DMS114 treated with DMSO at 0.1 percent for 48 hours (cell line): ENCODE data around the gene CROCC2.

Source experiments
- DNase-seq: peaks from one replicate; lab custom pipeline; 2025; ENCODE audit not compliant: unreplicated experiment; lab: John Stamatoyannopoulos, UW

The CROCC2 gene

GRCh38 chr2:240932724-240933047 lies 26.6 kb downstream of the CROCC2 start:
- DNase-seq: no peak

DNA sequence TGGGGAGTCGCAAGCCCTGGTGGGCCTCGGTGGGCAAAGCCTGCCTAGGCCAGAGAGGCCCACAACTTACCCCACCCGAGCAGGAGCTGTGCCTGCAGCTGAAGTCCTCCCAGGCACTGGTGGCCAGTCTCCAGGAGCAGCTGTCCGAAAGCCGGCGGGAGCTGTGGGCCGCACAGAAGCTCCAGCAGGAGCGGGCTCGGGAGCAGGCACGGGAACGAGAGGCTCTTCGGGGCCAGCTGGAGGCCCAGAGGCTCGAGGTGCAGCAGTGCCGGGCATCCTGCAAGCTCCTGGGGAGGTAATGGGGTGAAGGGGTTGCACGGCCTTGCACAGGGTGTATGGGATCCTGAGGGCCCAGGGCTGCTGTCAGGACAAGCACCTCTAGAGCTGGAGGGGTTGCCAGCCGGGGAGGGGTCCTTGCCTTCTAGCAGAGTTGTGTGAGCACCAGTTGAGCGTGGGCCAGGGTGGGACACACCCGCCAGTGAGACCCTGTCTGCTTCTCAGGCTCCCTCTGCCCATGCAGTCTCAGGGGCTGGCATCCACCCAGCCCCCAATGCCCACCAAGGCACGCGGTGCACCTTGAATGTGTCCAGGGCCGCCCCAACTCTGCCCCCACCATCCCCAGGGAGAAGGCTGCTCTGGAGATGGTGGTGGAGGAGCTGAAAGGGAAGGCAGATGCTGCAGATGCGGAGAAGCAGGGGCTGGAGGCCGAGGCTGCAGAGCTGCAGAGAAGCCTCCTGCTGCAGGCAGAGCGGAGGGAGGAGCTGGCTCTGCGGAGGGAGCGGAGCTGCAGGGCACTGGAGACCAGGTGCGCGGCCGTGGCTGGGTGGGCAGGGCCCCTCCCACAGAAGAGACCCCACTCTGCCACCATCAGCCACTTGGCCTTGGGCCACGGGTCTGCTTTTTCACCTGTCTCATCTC lies 27.2 kb downstream of the CROCC2 start:
- DNase-seq: no peak

DNA sequence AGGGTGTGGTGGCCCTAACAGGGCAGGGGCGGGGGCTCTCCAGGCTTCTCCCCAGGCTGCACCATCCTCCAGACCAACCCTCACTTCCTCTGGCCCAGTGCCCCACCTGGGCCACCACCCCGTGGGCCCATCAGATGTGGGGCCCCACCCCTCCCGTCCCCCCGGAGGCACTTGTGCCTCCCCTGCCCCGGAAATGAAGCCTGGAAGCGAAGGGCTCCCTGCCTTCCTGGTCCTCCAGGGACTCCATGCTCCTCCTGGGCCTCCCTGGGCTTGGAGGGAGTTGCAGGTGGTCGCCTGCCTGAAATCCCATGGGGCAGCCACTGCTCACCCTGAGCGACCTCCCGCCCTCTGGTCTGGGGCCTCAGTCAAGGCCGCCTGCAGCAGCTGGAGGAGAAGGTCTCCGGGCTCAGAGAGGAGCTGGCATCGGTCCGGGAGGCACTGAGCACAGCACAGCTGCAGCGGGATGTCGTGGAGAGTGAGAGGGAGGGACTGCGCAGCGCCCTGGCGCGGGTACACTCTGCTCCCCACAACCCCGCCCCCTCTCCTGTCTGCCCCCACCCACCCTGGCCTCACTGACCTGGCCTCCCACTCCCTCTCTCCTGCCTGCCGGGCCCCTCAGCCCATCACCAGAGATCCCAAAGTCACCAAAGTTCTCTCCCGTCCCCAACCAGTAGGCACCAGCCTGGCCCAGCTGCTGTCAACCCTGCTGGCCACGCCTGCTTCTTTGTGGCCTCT lies 28.0 kb downstream of the CROCC2 start:
- no peak for DNase-seq

- no peak for DNase-seq
Observed at GRCh38 chr2:240934701-240935102, 28.6 kb downstream of the CROCC2 start.

DNA sequence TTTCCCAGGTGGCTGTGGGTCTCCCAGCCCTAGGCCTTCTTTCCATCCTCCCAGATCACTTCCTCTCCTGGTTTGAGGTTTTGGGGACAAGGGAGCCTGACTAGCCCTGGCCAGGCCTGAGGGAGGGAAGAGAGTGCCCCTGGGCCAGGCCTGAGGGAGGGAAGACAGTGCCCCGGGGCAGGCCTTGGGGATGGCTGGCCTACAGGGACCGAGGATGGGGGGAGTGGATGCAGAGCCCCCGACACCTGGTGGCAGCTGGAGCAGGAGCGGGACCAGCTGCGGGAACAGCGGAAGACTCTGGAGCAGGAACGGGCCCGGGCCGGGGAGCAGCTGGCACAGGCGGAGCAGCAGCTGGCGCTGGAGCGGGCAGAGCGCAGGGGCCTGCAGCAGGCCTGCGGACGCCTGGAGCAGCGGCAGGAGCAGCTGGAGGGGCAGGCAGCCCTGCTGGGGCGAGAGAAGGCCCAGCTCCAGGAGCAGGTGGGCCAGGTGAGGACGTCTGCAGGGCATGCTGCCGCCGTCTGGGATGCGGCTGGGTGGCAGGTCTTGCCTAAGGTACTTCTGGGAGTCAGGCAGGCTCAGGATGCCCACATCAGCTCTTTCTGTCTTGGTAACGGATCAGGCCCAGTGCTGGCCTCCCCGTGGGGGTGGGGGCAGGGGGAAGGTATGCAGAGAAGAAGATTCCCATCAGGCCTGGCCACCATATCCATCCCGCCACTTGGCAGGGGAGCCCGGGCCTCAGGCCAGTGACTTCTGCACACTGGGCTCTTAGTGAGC lies 29.2 kb downstream of the CROCC2 start:
- DNase-seq: no peak

GRCh38 chr2:240936106-240936505 lies 30.0 kb downstream of the CROCC2 start:
- no peak for DNase-seq

- no peak for DNase-seq
Observed at GRCh38 chr2:240946046-240946445, 39.9 kb downstream of the CROCC2 start.

DNA sequence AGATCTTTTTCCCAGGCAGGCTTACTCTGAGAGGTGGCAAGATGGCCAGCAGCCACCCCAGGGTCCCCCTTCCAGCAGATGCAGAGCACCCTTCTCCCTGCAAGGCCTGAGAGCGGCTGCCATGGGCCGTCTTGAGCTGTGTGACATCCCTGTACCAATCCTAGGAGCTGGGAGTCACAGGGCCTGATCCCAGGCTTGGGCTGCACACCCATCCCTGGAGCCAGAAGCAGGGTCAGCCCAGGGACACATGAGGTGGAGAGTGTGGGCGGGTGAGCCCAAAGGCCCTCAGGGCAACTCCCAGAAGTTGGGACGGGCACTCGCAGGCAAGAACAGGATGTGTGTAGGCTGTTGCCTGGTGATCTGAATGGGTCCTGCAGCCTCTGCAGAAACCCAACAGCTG lies 40.5 kb downstream of the CROCC2 start:
- no peak for DNase-seq

DNA sequence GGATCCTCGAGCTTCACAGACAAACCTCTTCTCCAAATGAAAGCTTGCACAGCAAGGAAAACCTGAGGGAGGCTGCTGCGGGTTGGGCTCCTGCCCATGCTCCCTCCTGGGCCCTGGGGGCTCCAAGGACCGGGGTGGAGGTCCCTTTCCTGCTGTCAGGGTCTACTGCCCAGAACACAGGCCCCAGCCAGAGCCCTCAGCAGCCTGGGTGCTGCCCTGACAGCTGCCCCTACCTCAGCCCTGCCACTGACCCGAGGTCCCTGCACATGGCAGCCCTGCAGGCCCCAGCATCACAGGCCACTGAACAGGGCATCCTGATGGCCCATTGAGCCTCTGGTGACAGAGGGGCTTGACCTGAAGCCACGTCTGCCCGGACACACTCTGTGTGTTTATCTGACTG lies 41.0 kb downstream of the CROCC2 start:
- no peak for DNase-seq

DNA sequence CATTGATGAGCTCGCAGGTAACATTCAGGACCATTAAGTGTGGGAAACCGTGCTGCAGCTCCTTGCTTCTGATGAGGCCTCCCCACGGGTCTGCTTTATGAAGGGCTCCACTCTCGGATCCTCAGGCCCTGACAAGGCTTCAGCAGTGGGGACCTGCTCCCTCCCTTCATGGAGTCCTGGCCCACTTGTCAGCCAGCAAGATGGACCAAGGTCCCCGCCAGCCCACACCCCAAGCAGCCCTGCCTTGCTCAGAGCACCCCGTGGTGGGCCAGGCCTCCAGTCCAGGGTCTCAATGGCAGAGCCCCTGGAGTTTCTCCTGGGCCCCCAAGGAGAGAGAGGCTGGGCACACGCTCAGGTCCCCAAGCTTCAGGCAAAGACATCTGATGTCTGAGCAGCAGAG lies 41.5 kb downstream of the CROCC2 start:
- no peak for DNase-seq

DNA sequence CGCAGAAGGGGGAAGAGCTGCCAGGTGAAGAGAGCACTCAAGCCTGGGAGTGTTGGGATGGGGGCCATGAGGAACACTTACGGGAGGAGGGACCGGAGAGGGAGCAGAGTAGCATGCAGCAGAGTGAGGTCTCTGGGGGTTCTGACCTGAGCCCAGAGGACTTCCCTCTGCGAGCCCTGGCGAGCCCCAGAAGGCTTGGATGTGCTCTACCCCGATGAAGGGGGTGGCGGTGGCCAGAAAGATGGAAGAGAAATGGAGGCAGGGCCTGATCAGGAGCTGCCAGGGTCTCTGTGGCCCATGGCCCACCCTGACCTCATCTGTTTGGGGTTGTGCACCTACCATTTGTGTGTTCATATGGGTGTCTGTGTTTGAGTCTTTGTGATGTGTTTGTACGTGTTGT lies 42.0 kb downstream of the CROCC2 start:
- no peak for DNase-seq

DNA sequence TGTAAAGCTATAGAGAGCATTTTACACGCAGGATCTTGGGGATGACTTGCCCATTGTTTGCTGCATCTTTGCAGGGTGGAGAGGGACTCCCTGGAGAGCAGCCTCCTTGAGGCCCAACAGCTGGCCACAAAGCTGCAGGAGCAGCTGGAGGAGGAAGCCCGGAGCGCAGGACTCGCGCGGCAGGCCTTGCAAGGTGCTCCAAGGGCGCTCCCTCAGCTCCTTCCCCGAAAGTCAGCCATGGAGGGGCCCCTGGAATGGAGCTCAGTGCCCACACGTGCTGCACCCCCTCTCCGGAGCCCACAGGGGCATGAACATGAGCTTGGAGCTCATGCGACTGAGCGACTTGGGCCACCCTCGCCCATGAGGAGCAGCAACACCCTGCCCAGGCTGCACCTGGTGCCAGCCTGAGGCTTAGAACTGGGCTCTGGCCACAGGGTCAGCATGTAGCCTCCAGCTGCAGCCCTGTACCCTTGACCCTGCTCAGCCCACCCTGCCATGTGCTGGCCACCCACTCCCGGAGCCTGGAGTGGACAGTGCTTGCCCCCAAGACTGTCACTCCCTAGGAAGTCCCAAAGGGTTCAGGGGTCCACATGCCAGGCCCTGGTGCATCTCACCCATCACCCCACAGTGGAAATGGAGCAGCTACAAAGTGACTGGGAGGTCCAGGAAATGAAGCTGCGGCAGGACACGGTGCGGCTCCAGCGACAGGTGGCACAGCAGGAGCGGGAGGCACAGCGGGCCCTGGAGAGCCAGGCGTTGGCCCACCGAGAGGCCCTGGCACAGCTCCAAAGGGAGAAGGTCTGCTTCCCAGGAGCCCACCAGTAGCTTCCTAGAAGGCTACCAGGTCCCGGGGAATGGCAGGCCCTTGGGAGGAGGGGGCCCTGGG lies 43.0 kb downstream of the CROCC2 start:
- DNase-seq: no peak

GRCh38 chr2:240949791-240950705 lies 43.9 kb downstream of the CROCC2 start:
- DNase-seq: no peak

GRCh38 chr2:240951045-240951594 lies 45.0 kb downstream of the CROCC2 start:
- DNase-seq: no peak

DNA sequence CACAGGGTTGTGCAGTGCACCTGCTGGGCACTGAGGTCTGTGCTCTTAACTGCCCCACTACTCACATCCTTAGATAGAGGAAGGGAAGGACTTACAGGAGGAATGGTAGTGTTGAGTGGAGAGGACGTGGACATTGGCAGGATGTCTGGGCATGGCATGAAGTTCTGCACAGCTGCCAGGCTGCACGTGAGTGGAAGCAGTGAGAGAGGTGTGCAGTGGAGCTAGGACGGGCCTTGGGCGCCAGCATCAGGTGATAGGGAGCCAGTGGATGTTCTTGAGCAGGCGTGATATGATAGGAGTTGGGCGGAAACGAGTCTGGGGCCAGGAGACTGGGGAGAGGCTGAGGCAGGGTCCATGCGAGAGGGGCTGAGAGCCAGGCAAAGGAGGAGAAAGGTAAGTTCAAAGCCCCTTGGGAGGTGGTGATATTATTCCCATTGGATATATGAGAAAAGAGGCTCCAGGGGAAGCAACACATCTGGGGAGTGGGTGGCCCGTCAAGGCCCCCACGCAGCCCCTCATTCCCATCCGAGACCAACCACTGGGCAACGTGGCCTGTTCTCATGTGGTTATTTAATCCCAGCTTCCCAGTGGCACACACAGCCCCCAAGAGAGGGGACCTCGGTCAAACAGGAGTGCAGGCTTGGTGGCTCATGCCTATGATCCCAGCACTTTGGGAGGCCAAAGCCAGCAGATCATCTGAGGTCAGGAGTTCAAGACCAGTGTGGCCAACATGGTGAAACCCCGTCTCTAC lies 46.5 kb downstream of the CROCC2 start:
- no peak for DNase-seq

- DNase-seq: no peak
Observed at GRCh38 chr2:240953426-240954410, 47.6 kb downstream of the CROCC2 start.
